ENCODE measurements around the gene WDR82. TPM values are rescaled to one million over a fixed set of nuclear protein-coding genes. Genes with fewer than 3 reads are reported as not detected.
A peak's percentile ranks its signal among the peaks of the same experiment; 100 is the strongest.

WDR82 gene
- total RNA-seq, 1 experiment from 2014 or later = 37.9 TPM

DNA sequence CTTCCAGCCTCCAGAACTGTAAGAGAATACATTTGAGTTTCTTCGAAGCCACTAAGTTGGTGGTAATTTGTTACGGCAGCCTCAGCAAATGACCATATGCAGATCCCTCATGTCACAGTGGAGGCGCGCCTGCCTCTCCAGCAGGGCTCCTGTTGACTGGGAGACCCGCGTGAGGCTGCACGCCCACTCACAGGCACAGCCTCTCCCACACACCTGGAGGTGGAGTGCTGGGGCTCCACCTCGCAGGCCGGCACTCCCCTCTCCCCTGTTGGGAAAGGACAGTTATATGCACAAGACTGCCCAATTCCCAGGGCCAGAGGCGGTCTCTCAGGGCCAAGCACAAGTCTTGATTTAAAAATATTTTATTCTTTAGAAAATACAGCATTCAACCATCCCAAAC, 50.2 kb downstream of the WDR82 start:
- DNase-seq (ENCODE audit: extremely low read depth, low read depth) = no peak

DNA sequence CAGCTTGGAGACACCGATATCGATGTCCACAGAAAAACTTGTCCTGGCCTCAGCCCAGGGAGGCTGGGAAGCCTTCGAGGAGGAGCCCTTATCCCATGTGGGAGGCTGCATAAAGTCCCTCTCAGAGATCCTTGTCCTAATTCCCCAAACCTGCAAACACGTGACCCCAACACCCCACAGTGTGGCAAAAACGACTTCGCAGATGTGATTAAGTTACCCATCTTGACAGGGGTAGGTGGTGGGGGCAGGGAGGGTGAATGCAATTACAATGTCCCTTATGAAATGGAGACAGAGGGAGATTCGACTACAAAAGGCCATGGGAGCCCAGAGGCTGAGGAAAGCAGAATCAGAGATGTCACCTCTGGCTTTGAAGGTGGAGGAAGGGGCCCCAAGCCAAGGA, 50.7 kb downstream of the WDR82 start:
- no peak for DNase-seq (ENCODE audit: extremely low read depth, low read depth)

DNA sequence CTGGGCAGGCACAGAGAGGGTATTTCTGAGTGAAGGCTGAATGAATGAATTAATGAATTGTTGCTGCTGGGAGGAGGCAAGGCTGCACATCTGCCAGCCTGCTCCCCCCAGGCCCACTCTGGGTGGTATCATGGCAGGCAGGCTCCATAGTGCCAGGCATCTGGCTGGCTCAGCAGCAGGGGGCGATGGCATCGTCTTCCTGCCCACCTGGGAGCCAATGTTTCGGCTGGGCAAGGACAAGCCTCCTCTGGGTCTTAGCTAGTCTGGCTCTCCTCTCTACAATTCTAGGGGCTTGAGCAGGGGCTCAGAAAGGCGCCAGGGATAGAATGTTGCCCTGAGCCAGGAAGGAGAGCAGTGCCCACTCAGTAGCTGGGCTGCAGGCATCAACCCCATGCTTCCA, 51.3 kb downstream of the WDR82 start:
- no peak for DNase-seq (ENCODE audit: extremely low read depth, low read depth)

- DNase-seq (ENCODE audit: extremely low read depth, low read depth) = no peak
These were observed 52.1 kb downstream of the WDR82 start for GRCh38 chr3:52226229-52226817.

GRCh38 chr3:52225452-52226228, 52.8 kb downstream of the WDR82 start, which contains the start of gene TLR9:
TSS of gene TLR9 (minus strand) at chr3:52225645. CDS start at chr3:52225529, 116 bp downstream.
- no peak for DNase-seq (ENCODE audit: extremely low read depth, low read depth)

GRCh38 chr3:52223449-52224408, 54.7 kb downstream of the WDR82 start:
- DNase-seq (ENCODE audit: extremely low read depth, low read depth) = no peak

GRCh38 chr3:52222319-52223221, 55.9 kb downstream of the WDR82 start:
- DNase-seq (ENCODE audit: extremely low read depth, low read depth) = no peak

- no peak for DNase-seq (ENCODE audit: extremely low read depth, low read depth)
These were observed 56.7 kb downstream of the WDR82 start for GRCh38 chr3:52221563-52222318.

GRCh38 chr3:52221141-52221562, 57.3 kb downstream of the WDR82 start:
- no peak for DNase-seq (ENCODE audit: extremely low read depth, low read depth)

DNA sequence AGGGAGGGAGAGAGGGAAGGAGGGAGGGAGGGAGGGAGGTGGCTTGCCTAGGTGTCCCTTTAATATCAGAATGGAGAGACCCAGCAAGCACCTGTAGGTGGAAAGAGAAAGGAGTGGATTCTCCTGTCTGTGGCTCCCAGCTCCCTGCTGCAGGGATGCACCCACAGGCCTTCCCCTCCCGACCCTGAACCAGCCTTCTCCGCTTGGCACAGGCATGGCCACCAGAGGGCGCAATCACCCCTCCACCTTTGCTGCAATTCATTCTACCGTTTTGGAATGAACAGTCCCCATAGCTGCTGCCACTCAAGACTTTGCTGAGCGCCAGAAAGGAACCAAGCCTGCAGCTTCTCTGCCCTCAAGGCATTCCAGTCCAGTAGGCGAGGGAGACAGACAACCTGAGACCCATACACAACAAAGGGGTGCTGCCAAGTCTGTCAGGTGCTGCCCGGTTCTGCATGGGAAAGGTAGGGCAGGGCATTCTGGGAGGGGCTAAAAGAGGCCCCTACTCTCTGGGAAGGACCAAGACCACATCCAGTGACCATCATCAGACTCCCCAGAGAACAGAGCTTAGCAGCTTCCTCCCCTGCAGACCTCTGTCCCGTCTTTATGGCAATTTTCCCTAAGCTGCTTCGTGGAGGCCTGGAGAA, 57.9 kb downstream of the WDR82 start:
- peak; percentile 52 for DNase-seq (ENCODE audit: extremely low read depth, low read depth)

GRCh38 chr3:52218937-52219650, 59.4 kb downstream of the WDR82 start:
- DNase-seq (ENCODE audit: extremely low read depth, low read depth) = no peak

DNA sequence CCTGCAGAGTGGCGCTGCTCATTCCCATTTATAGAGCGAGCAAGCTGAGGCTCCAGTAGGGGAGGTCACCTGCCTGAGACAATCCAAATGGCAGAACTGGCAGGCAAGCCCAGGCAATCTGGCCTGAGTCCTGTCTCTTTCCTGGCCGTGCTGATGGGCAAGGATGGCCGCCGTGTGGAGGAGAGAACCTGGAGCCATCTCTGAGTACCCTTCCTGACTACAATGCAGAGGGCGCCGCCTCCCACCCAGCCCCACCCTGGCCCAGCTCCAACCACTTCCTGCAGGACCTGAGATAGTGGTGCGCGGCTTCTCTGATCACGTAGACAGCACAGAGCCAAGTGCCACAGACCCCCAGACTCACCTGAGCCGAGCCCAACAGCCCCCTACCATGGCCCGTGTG, 60.0 kb downstream of the WDR82 start:
- DNase-seq (ENCODE audit: extremely low read depth, low read depth) = no peak

GRCh38 chr3:52218026-52218425, 60.4 kb downstream of the WDR82 start:
- no peak for DNase-seq (ENCODE audit: extremely low read depth, low read depth)

DNA sequence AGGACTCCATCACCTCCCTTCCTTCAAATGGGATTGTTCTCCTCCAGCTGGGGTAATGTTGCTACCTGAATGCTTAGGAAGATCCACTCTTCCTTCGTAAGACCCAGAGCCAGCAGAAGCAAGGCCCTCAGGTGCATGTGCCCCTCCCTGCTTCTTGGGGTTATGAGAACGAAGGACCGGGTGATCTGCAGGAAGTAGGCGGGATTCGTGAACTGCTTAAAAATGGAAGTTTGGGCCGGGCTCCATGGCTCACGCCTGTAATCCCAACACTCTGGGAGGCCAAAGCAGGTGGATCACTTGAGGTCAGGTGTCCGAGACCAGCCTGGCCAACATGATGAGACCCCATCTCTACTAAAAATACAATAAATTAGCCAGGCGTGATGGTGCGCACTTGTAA, 61.0 kb downstream of the WDR82 start:
- DNase-seq (ENCODE audit: extremely low read depth, low read depth) = no peak

- no peak for DNase-seq (ENCODE audit: extremely low read depth, low read depth)
These were observed 61.7 kb downstream of the WDR82 start for GRCh38 chr3:52216585-52217408.

- no peak for DNase-seq (ENCODE audit: extremely low read depth, low read depth)
These were observed 63.1 kb downstream of the WDR82 start for GRCh38 chr3:52215351-52215750.

GRCh38 chr3:52213901-52214300, 64.5 kb downstream of the WDR82 start:
- DNase-seq (ENCODE audit: extremely low read depth, low read depth) = no peak
